GM21390 (cell line): ENCODE measurements around the gene PTPN1.
"Not testable (repeated sequence)": the region's sequence is repeated elsewhere in the genome, so short reads cannot be mapped to it uniquely, and the experiment has no call there.

ENCODE experiments used
- ATAC-seq: cut with Tn5 transposase; IDR thresholded peaks from one replicate; pipeline ENCODE4 v1.9.1; 2021; ENCODE audit not compliant: unreplicated experiment

Gene PTPN1

DNA sequence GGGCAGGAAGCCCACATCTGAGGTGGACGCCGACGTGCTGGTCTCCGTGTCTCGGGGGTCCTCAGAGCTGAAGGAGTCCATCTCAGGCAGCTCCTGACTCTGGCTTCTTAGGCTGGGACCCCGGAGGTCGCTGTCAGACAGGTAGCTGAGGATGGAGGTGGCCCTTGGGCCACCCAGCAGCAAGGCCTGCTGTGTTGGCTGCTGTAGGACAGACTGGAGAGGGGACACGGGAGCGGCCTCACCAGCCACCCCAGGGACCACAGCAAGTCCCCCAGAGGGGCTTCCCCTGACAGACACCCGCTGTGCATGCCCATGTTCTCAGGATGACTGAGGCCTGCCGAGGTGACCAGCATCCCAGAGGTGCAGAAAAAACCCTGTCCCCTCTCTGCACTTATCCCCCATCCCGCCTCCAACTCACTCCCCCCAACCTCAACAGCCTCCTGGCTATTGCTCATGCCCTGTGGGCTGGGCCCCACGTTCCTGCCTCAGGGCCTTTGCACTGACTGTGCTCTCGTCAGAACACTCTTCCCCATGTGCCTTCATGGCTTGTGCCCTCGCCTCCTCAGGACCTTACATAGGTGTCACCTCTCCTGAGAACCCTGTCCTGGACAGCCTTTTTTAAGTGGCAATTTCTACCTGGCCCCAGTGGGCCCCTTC is 92.4 kb downstream of the PTPN1 start:
- no peak for ATAC-seq

DNA sequence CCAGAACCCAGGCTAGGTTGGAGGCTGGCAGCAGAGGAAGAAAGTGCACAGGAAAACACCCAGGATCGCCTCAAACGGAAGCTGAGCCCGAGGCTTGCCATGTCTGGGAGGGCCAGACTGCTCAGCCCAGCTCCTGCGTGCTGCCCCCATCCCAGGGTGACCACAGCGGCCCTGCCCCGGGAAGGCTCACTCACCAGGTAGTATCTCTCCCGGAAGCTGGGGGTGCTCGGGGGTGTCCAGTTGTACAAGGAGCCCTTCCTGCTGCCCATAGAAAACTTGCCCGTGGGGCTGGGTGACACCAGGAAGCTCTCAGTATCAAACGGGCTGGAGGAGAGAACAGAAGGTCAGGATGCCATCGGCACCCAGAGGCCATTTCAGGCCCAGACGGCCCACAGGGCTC is 94.3 kb downstream of the PTPN1 start:
- no peak for ATAC-seq

DNA sequence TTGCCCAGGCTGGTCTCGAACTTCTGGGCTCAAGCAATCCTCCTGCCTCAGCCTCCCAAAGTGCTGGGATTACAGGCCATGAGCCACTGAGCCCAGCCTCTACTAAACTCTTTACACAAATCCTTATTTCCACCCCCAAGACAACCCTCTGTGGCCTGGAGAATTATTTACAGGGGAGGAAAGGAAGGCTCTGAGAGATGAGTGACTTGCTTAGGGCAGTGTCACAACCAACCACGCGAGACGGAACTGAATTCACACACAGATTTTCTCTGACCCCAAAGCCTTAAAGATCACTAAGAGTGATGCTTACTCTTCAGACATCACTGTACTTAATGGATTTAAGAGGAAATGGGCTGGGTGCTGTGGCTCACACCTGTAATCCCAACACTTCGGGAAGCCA is 95.0 kb downstream of the PTPN1 start:
- no peak for ATAC-seq

DNA sequence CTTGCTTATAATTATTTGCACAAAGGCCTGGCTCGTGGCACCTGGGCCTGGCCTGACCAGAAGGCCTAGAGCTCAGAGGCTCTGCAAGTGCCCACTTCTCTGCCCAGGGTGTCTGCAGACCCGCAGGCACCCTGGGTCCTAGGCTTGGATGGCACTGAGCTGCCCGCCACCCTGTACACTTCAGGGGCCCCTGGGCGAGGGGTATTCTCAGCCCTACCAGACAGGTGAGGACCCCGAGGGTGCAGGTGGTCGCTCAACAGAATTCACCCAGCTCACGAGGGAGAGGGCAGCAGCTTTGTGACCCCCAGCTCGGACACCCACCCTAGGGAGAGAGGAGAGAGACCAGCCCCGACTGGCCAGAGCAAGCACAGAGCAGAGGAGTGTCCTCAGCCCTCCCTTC is 97.3 kb downstream of the PTPN1 start:
- ATAC-seq: no peak

DNA sequence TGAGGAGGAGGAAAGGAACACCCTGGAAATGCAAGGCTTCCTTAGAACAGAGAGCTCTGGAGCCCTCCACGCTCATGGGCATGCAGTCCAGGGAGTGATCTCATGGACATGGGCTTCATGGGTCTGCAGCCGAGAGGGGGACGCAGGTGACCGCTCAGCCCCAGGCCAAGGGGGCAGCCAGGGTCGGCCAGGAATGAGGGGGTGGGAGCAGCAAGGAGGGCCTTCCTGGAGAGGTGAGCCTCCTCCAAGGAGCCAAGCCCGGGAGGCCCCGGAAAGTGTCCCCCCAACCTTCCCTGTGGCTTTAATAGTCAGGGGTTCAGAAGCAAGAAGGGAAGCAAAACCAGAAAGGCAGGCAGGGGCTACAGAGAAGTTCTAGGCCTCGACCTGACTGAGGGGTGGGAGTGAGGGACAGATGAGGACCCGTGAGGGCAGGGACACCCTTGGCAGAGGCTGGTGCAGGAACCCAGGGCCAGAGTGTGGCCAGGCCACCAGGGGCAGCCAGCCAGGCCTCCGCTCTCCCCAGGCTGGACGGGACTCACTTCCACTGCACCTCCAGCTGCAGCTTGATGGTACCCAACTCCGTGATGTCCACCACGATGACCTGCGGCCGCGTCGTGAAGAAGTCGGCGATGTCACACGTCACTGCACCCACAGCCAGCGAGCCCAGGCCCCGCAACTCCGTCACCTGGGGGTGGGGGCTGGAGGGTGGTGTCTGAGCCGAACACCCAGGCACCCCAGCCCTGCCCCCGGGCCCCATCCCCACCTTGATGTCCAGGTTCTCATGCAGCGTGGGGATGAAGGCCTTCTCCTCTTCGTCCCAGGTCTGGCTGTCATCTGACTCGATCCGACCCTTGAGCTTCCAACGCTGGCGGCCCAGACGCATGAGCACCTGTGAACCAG is 97.9 kb downstream of the PTPN1 start:
- no peak for ATAC-seq

DNA sequence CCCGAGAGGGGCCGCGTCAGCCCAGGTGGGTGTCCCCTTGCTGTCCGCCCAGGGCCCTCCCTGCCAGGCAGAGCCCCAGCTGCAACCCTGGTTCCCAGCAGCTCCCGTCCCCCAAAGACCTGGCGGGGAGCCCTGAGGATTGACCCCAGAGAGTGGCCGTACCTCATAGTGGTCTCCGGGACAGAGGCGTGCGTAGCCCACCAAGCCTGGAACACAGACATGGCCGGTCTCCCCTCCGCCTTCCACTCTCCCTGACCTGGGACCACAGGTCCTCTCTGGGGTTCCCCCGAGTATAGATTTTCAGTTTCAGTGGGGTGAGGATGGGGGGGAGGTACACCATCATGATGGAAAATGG is 98.5 kb downstream of the PTPN1 start:
- ATAC-seq: no peak

DNA sequence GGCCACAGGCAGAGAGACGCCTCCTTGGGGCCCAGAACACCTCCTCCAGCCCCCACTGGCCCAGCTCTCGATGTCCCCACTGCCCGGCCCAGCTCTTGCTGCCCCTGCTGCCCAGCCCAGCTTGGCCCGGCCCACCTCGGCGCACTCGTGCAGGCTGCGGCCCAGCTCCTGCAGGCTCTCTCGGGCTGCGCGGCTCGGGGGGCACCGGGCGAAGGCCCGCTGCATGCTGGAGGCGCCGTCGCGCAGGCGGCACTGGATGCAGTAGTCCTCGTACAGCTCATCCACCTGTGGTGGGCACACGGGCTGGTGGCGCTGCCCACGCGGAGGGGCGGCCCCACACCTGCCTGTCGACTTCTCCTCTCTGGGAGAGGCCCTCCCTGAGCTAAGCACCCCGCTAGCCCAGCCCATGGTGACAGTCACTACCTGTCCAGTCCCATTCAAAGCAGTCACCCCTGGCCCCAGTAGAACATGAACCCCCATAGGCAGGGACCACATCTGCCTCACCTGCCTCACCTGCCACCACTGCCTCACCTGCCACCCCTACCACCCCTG is 99.3 kb downstream of the PTPN1 start:
- no peak for ATAC-seq

DNA sequence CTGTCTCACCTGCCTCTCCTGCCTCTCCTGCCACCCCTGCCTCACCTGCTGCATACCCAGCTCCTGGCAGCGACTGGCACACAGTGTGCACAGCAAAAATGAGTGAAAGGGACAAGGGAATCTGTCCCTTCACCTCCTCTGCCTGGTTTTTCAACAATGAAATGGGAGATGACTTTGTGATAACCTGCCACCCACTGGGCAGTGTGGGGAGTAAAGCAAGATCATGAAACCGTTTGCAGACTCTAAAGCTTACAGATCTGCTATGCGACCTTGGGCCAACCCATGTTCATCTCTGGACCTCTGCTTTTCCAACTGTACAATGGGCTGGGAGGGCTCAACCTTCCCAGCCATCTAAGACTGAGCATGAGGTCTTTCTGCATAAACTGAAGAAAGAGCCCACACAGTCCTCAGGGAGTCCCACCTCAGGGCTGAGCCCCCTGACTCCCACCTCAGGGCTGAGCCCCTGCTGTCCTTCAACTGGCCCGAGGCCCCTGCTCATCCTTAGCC is 100.1 kb downstream of the PTPN1 start:
- ATAC-seq: no peak

DNA sequence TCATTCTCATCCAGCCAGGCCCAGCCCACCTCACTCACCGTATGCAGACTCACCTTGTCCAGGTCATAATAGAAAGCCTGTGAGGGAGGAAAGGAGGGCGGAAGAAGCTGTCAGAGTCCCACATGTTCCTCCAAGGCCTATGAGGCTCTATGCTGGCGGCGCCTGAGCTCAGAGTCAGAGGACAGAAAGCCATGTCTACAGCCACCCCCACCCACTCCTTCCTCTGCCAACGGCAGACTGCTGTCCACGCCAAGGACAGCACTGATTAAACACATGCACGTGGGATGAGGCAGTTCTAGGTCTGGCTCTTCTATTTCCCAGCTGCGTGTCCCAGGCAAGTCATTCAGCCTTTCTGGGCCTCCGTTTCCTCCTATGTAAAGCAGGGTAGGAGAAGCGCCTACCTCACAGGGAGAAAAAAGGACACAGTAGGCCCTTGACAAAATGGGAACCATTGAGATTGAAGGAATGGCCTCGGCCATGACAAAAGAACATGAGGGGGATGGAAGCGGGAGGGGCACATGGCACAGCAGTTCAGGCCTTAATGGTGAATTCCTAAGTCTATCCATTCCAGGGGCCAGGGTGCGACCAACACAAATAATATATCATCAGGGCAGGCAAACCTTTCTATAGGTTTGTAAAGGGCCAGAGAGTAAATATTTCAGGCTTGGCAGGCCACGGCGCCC is 101.1 kb downstream of the PTPN1 start:
- no peak for ATAC-seq

DNA sequence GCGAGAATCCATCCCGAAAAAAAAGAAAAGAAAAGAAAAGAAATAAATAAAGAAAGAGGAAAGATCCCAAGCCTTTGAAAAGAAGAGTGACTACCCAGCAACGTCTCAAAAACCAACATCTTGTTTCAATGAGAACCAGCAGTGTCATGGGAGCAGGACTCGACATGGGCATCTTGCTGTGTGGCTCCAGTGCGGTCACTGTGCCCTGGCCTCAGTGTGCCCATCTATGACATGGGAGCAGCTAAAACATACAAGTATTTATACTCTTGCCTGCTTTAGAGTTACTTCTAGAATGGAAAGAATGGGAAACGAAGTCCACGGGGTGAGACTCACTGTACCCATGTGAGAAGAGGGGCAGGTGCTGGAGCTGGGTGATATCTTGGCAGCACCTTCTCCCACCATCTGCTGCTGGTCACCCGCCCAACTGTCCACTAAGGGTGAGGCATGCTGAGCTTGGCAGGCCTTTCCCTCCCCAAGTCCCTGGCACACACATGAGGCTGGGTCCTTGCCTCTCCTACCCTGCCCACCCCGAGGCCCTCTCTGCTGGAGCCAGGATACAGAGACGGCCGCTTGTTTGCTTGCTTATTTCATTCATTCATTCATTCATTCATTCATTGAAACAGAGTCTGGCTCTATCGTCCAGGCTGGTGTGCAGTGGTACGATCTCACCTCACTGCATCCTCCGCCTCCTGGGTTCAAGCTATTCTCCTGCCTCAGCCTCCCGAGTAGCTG is 103.4 kb downstream of the PTPN1 start:
- no peak for ATAC-seq

DNA sequence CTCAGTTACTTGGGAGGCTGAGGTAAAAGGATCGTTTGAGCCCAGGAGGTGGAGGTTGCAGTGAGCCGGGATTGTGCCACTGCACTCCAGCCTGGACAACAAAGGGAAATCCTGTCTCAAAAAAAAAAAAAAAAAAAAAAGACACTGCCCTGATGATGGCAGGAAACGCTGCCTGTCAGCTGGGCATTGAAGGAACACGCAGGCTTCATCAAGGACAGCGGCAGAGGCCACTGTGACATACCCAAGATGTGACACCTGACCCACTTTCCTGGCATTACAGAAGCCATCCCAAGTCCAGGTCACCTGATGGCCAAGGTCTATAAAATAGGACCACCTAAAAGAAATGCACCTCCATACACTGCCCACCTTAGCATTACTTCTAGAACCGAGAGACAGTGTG is 105.2 kb downstream of the PTPN1 start:
- ATAC-seq: no peak

DNA sequence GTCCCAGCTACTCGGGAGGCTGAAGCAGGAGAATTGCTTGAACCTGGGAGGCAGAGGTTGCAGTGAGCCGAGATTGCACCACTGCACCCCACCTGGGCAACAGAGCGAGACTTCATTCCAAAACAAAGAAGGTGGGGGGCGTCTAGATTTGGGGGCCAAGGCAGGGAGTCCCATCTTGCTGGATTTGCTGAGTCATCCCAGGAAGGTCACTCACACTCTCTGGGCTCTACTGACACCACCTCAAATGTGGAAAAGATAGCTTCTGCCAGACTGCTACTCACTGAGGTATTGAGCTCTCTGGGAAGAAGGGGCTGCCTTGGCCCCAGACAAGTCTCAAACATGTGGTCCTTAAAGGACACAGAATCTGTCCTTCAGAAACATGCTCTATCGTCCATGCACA is 106.8 kb downstream of the PTPN1 start:
- ATAC-seq: no peak

DNA sequence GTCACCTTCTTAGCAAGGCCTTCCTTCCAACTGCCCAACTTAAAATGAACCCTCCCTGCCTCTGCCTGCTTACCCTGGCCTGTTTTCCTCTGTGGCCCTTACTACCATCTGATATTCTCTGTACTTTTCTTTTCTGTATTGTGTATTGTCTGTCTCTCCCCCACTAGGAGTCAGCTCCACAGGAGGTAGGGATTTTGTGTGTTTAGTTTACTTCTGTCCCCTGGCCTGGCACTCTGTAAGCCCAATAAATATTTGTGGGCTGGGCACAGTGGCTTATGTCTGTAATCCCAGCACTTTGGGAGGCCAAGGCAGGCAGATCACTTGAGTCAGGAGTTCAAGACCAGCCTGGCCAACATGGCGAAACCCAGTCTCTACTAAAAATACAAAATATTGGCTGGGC is 108.4 kb downstream of the PTPN1 start:
- ATAC-seq: no peak

DNA sequence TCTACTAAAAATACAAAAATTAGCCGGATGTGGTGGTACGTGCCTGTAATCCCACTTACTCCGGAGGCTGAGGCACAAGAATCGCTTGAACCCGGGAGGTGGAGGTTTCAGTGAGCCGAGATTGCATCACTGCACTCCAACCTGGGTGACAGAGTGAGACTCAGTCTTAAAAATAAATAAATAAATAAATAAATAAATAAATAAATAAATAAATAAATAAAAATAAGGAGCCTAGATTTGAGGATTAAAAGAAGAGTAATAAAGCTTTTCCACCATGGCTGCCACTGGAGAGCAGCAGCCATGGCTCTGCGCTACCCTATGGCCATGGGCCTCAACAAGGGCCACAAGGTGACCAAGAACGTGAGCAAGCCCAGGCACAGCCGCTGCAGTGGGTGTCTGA is 110.3 kb downstream of the PTPN1 start:
- ATAC-seq: not testable (repeated sequence)

DNA sequence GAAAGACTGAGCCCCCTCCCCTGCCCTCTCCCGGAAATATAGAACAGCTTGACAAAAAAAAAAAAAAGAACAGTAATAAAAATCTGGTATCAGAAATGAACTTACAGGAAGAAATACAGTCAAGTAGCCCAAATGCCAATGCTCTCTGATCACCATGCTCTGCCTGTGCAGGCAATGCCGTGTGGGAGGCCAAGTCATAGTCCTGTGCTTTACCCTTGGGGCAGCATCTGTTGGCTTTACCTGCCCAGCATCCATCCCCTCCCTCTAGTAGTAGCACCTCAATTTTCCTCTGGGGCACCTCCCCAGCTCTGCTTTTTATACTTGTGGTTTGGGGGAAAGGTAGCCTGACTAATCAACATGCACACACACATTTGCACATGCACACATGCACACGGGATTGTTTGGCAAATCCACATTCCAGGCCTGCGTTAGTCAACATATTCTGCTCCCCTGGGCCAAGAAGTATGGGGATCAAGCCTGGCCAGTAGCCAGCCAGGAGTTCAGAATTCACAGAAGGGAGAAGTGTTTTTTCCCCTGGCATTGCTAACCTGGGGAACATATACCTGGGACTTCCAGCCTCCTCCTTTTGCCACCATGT is 111.0 kb downstream of the PTPN1 start:
- no peak for ATAC-seq

DNA sequence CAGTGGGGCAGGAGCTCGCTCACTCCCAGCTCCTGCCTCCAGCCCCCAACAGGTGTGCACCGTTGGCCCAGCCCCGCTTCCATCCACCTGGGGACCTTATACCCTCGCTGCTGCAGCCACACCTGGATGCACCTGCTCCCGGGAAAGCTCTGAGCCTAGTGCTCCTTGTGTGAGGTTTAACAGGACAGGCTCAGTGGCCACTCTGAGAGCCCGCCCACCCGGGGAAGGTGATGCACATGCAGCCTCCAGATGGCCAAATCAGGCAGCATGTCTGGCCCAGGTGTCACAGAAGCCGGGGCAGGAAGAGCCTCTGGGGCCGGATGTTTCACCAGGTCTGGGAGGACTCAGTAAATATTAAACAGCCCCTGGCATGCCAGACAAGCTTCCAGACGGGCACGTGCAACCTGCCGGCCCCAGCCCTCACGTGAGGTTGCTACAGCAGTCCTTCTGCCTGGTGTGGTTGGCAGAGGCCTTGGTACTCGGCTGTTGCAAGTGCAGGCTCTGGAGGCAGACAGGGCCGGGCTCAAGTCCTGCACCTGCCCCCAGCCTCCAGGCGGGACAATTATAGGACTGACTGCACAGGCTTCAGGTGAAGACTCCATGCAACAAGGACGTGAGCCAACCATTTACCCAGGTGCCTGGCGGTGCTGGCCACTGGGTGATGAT is 114.3 kb downstream of the PTPN1 start:
- ATAC-seq: no peak

DNA sequence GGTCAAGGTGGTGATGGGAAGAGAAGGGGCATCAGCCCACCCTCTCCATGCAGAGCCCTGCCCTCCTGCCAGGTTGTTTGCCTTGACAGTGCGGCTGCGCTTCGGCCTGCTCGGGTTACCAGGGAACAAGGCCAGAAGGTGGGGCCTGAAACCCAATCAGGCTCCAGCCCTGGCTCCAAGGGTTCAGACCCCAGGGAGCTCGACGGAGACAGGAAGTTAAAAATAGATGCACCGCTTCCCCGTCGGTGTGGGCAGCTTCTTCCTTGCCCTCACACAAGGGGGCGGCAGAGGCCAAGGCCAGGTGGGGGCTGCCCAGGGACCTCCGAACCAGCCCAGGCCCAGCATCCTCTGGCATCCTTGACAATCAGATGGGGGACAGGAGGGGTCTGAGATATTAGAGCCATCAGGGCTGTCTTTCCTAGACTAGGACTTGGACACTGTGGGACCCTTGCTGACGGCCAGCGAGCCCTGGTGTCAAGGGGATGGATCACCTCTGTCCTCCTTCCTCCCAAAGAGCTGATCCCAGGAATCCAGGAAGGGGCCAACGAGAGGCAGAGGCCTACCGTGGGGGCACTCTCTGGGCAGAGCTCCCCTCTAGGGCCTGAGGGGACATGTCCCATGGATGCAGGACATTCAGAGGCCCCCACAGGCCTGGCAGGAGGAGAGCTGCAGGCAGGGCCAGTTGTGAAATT is 115.9 kb downstream of the PTPN1 start:
- no peak for ATAC-seq

DNA sequence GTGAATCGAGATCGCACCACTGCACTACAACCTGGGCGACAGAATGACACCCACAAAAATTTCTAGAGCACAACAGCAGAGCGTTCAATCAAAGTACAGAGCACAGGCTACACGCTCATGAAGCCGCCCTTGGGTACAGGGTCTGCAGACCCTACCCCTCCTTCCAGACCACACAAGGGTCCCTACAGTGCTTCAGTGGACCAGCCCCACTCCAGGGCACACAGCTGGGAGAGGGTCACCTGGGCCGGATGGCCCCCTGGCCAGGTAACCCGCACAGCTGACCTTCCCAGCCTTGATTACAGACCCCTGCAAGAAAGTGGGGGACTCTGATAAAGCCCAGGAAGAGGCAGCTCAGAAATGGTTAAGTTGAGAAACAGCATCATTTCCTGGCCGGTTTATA is 117.6 kb downstream of the PTPN1 start:
- no peak for ATAC-seq

DNA sequence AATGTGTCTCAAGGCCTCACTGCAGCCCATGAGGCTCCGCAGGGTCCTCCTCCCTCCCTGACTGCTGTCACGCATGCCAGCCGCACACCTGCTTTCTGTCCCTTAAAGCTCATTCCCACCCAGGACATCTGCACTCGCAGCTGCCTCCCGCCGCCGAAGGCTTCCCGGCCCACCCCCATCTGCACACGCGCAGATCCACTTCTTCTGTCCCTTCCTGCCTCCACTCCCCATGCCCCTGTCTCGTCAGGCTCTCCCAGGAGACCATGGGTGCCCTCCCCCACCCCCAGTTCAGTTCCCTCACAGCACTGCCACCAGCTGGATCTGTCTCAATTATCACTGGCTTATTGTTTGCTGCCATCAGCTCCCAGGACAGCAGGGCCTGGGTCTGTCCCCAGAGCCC is 118.1 kb downstream of the PTPN1 start:
- no peak for ATAC-seq
